ENCODE data around the gene PDE4D. TPM values are rescaled to one million over a fixed set of nuclear protein-coding genes. Genes with fewer than 3 reads are reported as not detected.

The PDE4D gene
- polyA plus RNA-seq, 1 donor (not counting 4 experiments of a cell fraction or from before 2014, with no cell fraction given) = 3.6 TPM

DNA sequence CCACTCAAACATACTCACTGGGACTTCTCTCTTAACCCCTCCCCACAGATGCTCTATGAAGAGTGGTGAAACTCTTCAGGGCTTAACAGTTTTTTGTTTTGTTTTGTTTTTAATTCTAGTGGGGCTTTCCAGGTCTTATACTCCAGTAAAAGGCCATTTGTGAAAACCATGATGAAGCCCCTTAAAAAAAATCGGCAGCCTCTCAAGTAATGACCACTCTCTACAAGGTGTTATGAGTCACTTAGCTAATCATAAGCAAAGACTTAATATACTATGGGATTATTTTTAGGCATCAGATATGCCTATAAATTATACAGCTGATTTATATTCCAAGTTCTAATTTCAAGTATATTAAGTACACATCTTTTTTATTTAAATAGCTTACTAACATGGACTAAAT lies 702.8 kb downstream of the PDE4D start:
- TF ChIP-seq CTCF (optimal IDR thresholded peaks at IDR 0.05 in 1 of 3, IDR thresholded peaks at IDR 0.05 in 1 of 3, conservative IDR thresholded peaks at IDR 0.05 in 1 of 3; ENCODE audit: extremely low read depth in 1 of 3, insufficient read depth in 2 of 3, low read length in 3 of 3) = no peak
- TF ChIP-seq EZH2 (IDR thresholded peaks at IDR 0.05; ENCODE audit: low read length) = no peak
- H3K27ac ChIP-seq (ENCODE audit: control insufficient read depth, insufficient read depth, low read length) = no peak overlapping the region
- no peaks in the 10 kb centered on the region for H3K27me3 ChIP-seq (ENCODE audit: control insufficient read depth, extremely low read depth, insufficient read depth, low read length)
- peaks cover 2% of the 10 kb centered on the region for H3K9me3 ChIP-seq (ENCODE audit: control insufficient read depth, low read depth, low read length)
- H3K4me3 ChIP-seq (ENCODE audit: control insufficient read depth in 2 of 3, extremely low read depth in 1 of 3, insufficient read depth in 2 of 3, low read depth in 1 of 3, low read length in 3 of 3) = no peak overlapping the region
- FAIRE-seq (no peak), DNase-seq (ENCODE audit: low read depth, low spot score) (no peak)
- no peaks in the 10 kb centered on the region for H3K36me3 ChIP-seq (ENCODE audit: control insufficient read depth in 2 of 2, extremely low read depth in 1 of 2, insufficient read depth in 2 of 2, low read length in 2 of 2)
- H2AFZ ChIP-seq (ENCODE audit: control insufficient read depth, low read length) = no peak overlapping the region
- H3K79me2 ChIP-seq (ENCODE audit: control insufficient read depth, insufficient read depth, low read length) = no peaks in the 10 kb centered on the region
- H3K4me1 ChIP-seq (ENCODE audit: control insufficient read depth, extremely low read depth, insufficient read depth, low read length) = peaks cover 13% of the 10 kb centered on the region
- H3K4me2 ChIP-seq (ENCODE audit: control insufficient read depth, extremely low read depth, insufficient read depth, low read depth, low read length) = no peak overlapping the region
- no peak overlapping the region for H3K9ac ChIP-seq (ENCODE audit: control insufficient read depth, extremely low read depth, insufficient read depth, low read length)
- dilution Hi-C loops (cut with MboI; ENCODE audit: extremely low pct_ligation_motif_present, low sequenced_read_pairs) = loop anchor here (25.0 kb wide), 1 partner anchor 172 kb away; no protein-coding TSS in a partner anchor
- H3K9me1 ChIP-seq (ENCODE audit: control insufficient read depth, extremely low read depth, insufficient read depth, low read length) = no peaks in the 10 kb centered on the region
- no peaks in the 10 kb centered on the region for H4K20me1 ChIP-seq (ENCODE audit: control insufficient read depth, extremely low read depth, insufficient read depth, low read length)

DNA sequence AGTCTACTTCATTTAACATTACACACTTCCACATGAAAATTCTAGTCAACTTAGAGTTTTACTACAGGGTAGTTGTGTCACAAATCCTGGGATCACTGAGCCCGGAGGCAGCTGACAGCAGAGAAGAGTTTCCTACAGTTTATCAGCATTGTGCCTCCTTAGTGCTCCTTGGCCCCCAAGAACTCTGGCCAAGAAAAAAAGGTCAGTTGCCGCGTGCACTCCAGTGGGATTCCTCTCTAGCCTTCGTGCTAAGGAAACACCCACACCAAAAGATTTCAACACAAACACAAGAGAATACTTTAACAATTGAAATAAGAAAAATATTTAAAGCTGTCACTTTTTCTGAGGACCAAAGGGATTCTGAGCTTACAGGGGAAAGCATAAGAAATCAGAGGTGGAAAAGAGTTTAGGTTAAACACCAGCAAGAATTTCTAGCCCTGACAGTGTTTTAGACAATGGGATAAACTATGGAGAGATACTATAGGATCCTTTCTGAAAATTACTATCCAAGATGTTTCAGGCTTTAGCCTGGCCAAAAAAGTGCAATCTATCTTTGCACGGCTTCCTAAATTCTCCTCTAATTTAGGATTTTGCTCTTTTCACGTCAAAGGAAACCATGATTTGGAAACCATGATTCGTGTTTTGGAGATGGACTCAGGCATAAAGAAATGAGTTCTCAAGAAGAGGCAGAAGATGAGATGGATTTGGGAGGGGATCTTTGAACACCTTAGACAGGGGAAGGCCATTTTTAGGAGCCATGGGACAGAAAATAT lies 703.9 kb downstream of the PDE4D start:
- FAIRE-seq (no peak), DNase-seq (ENCODE audit: low read depth, low spot score) (no peak)
- Histone ChIP-seq H3K9me1 (ENCODE audit: control insufficient read depth, extremely low read depth, insufficient read depth, low read length) (no peaks in the 10 kb centered on the region), H2AFZ (ENCODE audit: control insufficient read depth, low read length) (no peak overlapping the region), H4K20me1 (ENCODE audit: control insufficient read depth, extremely low read depth, insufficient read depth, low read length) (no peaks in the 10 kb centered on the region), H3K4me1 (ENCODE audit: control insufficient read depth, extremely low read depth, insufficient read depth, low read length) (peaks cover 11% of the 10 kb centered on the region), H3K36me3 (ENCODE audit: control insufficient read depth in 2 of 2, extremely low read depth in 1 of 2, insufficient read depth in 2 of 2, low read length in 2 of 2) (no peaks in the 10 kb centered on the region), H3K27me3 (ENCODE audit: control insufficient read depth, extremely low read depth, insufficient read depth, low read length) (no peaks in the 10 kb centered on the region), H3K9me3 (ENCODE audit: control insufficient read depth, low read depth, low read length) (no peaks in the 10 kb centered on the region), H3K4me3 (ENCODE audit: control insufficient read depth in 2 of 3, extremely low read depth in 1 of 3, insufficient read depth in 2 of 3, low read depth in 1 of 3, low read length in 3 of 3) (no peak overlapping the region), H3K9ac (ENCODE audit: control insufficient read depth, extremely low read depth, insufficient read depth, low read length) (no peak overlapping the region), H3K27ac (ENCODE audit: control insufficient read depth, insufficient read depth, low read length) (no peak overlapping the region), H3K79me2 (ENCODE audit: control insufficient read depth, insufficient read depth, low read length) (no peaks in the 10 kb centered on the region), H3K4me2 (ENCODE audit: control insufficient read depth, extremely low read depth, insufficient read depth, low read depth, low read length) (no peak overlapping the region)
- TF ChIP-seq EZH2 (IDR thresholded peaks at IDR 0.05; ENCODE audit: low read length) (no peak), CTCF (optimal IDR thresholded peaks at IDR 0.05 in 1 of 3, IDR thresholded peaks at IDR 0.05 in 1 of 3, conservative IDR thresholded peaks at IDR 0.05 in 1 of 3; ENCODE audit: extremely low read depth in 1 of 3, insufficient read depth in 2 of 3, low read length in 3 of 3) (no peak)
- dilution Hi-C loops (cut with MboI; ENCODE audit: extremely low pct_ligation_motif_present, low sequenced_read_pairs) = loop anchor here (25.0 kb wide), 1 partner anchor 173 kb away; no protein-coding TSS in a partner anchor
